Skeletal muscle satellite cell (primary cell): ENCODE results near the gene ARHGAP23.
"Not testable (repeated sequence)": the region's sequence is repeated elsewhere in the genome, so short reads cannot be mapped to it uniquely, and the experiment has no call there.

Source experiments
- H3K27me3 ChIP-seq: 2 replicates; pipeline ENCODE4 v1.7.0; 2013; ENCODE audit warnings: low read length; ENCODE audit not compliant: control insufficient read depth, insufficient read depth
- H3K36me3 ChIP-seq: 2 replicates; pipeline ENCODE4 v1.7.0; 2013; ENCODE audit warnings: mild to moderate bottlenecking, control low read depth, low read length; ENCODE audit not compliant: insufficient read depth
- H3K4me1 ChIP-seq: 2 replicates; pipeline ENCODE4 v1.7.0; 2013; ENCODE audit warnings: low read length; ENCODE audit not compliant: control insufficient read depth, insufficient read depth
- H3K4me2 ChIP-seq: 2 replicates; pipeline ENCODE4 v1.7.0; 2013; ENCODE audit warnings: mild to moderate bottlenecking, low read length
- H3K4me3 ChIP-seq: 2 replicates; pipeline ENCODE4 v1.7.0; 2013; ENCODE audit warnings: low read length
- H3K9ac ChIP-seq: 2 replicates; pipeline ENCODE4 v1.7.0; 2013; ENCODE audit warnings: mild to moderate bottlenecking, low read depth, low read length, moderate library complexity
- H3K9me3 ChIP-seq: replicated peaks from 2 replicates; pipeline ENCODE4 v1.7.0; 2013; ENCODE audit warnings: mild to moderate bottlenecking, control low read depth, low read length

ARHGAP23 gene

GRCh38 chr17:38484242-38485145 is 56.2 kb downstream of the ARHGAP23 start:
- not testable (repeated sequence) for H3K9me3 ChIP-seq, H3K4me2 ChIP-seq, H3K27me3 ChIP-seq, H3K4me3 ChIP-seq
- Histone ChIP-seq H3K36me3 (peaks cover 50% of the 10 kb centered on the region), H3K9ac (peak overlapping the region; percentile 35), H3K4me1 (peaks cover 18% of the 10 kb centered on the region)

GRCh38 chr17:38485146-38485468 is 56.8 kb downstream of the ARHGAP23 start:
- Histone ChIP-seq H3K4me1 (peaks cover 18% of the 10 kb centered on the region), H3K36me3 (peaks cover 56% of the 10 kb centered on the region), H3K4me2 (no peak overlapping the region)

GRCh38 chr17:38485681-38486298 is 57.5 kb downstream of the ARHGAP23 start:
- H3K9ac ChIP-seq, H3K9me3 ChIP-seq, H3K4me2 ChIP-seq, H3K4me3 ChIP-seq, H3K27me3 ChIP-seq: not testable (repeated sequence)
- Histone ChIP-seq H3K4me1 (peaks cover 18% of the 10 kb centered on the region), H3K36me3 (peaks cover 59% of the 10 kb centered on the region)

More at GRCh38 chr17:38485146-38485468, 56.8 kb downstream of the ARHGAP23 start:
- Histone ChIP-seq H3K9ac (no peak overlapping the region), H3K4me3 (no peak overlapping the region), H3K27me3 (no peaks in the 10 kb centered on the region), H3K9me3 (no peaks in the 10 kb centered on the region)

- H3K4me3 ChIP-seq, H3K9ac ChIP-seq, H3K27me3 ChIP-seq, H3K9me3 ChIP-seq, H3K4me2 ChIP-seq: not testable (repeated sequence)
- H3K4me1 ChIP-seq: peaks cover 10% of the 10 kb centered on the region
- H3K36me3 ChIP-seq: peaks cover 69% of the 10 kb centered on the region
Measured at GRCh38 chr17:38489774-38490173, 61.5 kb downstream of the ARHGAP23 start.

- peaks cover 71% of the 10 kb centered on the region for H3K36me3 ChIP-seq
- H3K4me3 ChIP-seq, H3K9ac ChIP-seq, H3K4me1 ChIP-seq, H3K9me3 ChIP-seq, H3K27me3 ChIP-seq, H3K4me2 ChIP-seq: not testable (repeated sequence)
Measured at GRCh38 chr17:38491346-38492066, 63.2 kb downstream of the ARHGAP23 start.

- H3K9ac ChIP-seq, H3K27me3 ChIP-seq, H3K4me3 ChIP-seq, H3K9me3 ChIP-seq, H3K4me1 ChIP-seq, H3K4me2 ChIP-seq: not testable (repeated sequence)
- H3K36me3 ChIP-seq: peaks cover 63% of the 10 kb centered on the region
Measured at GRCh38 chr17:38492067-38493040, 64.1 kb downstream of the ARHGAP23 start.

GRCh38 chr17:38494152-38494551 is 65.9 kb downstream of the ARHGAP23 start:
- peaks cover 68% of the 10 kb centered on the region for H3K36me3 ChIP-seq
- H3K9ac ChIP-seq, H3K4me2 ChIP-seq, H3K9me3 ChIP-seq, H3K27me3 ChIP-seq, H3K4me1 ChIP-seq, H3K4me3 ChIP-seq: not testable (repeated sequence)

- H3K4me1 ChIP-seq, H3K27me3 ChIP-seq: not testable (repeated sequence)
- H3K36me3 ChIP-seq: peaks cover 59% of the 10 kb centered on the region
Measured at GRCh38 chr17:38497656-38498055, 69.4 kb downstream of the ARHGAP23 start.

GRCh38 chr17:38498353-38498752 is 70.1 kb downstream of the ARHGAP23 start:
- Histone ChIP-seq H3K27me3 (no peaks in the 10 kb centered on the region), H3K9ac (no peak overlapping the region), H3K4me1 (no peaks in the 10 kb centered on the region), H3K4me3 (no peak overlapping the region), H3K9me3 (no peaks in the 10 kb centered on the region), H3K36me3 (peaks cover 58% of the 10 kb centered on the region), H3K4me2 (no peak overlapping the region)

More at GRCh38 chr17:38497656-38498055, 69.4 kb downstream of the ARHGAP23 start:
- H3K4me2 ChIP-seq, H3K9me3 ChIP-seq, H3K4me3 ChIP-seq, H3K9ac ChIP-seq: not testable (repeated sequence)

GRCh38 chr17:38499230-38499629 is 71.0 kb downstream of the ARHGAP23 start:
- H3K36me3 ChIP-seq: peaks cover 57% of the 10 kb centered on the region

GRCh38 chr17:38501718-38502117 is 73.5 kb downstream of the ARHGAP23 start:
- not testable (repeated sequence) for H3K4me1 ChIP-seq, H3K9me3 ChIP-seq

More at GRCh38 chr17:38499230-38499629, 71.0 kb downstream of the ARHGAP23 start:
- H3K4me2 ChIP-seq, H3K4me3 ChIP-seq, H3K9ac ChIP-seq, H3K4me1 ChIP-seq, H3K9me3 ChIP-seq, H3K27me3 ChIP-seq: not testable (repeated sequence)

More at GRCh38 chr17:38501718-38502117, 73.5 kb downstream of the ARHGAP23 start:
- not testable (repeated sequence) for H3K4me2 ChIP-seq, H3K27me3 ChIP-seq, H3K4me3 ChIP-seq, H3K9ac ChIP-seq
- peaks cover 54% of the 10 kb centered on the region for H3K36me3 ChIP-seq
